HEK293T (cell line): Measurements from ENCODE around the gene LUZP2.

Experiments used
- ARNT ChIP-seq: fragments of 450-650 bp; IDR thresholded peaks from 2 replicates; pipeline ENCODE4 v1.6.1; 2017; ENCODE audit warnings: mild to moderate bottlenecking
- BHLHE40 ChIP-seq: fragments of 450-650 bp; IDR thresholded peaks from 2 replicates; pipeline ENCODE4 v1.6.1; 2016; ENCODE audit warnings: mild to moderate bottlenecking, moderate library complexity, borderline replicate concordance
- CTBP1 ChIP-seq: fragments of 450-650 bp; IDR thresholded peaks from 2 replicates; pipeline ENCODE4 v1.6.1; 2016; ENCODE audit warnings: borderline replicate concordance
- ELF4 ChIP-seq: fragments of 450-650 bp; IDR thresholded peaks from 2 replicates; pipeline ENCODE4 v1.6.1; 2017; ENCODE audit warnings: antibody characterized with exemption
- FOXA1 ChIP-seq: fragments of 450-650 bp; IDR thresholded peaks from 2 replicates; pipeline ENCODE4 v1.6.1; 2016; ENCODE audit warnings: mild to moderate bottlenecking
- FOXK2 ChIP-seq: fragments of 450-650 bp; IDR thresholded peaks from 2 replicates; pipeline ENCODE4 v1.6.1; 2016; ENCODE audit warnings: mild to moderate bottlenecking
- FOXM1 ChIP-seq: fragments of 450-650 bp; IDR thresholded peaks from 2 replicates; pipeline ENCODE4 v1.6.1; 2017; ENCODE audit warnings: mild to moderate bottlenecking, borderline replicate concordance
- LEF1 ChIP-seq: fragments of 450-650 bp; IDR thresholded peaks from 2 replicates; pipeline ENCODE4 v1.6.1; 2017; ENCODE audit warnings: mild to moderate bottlenecking, borderline replicate concordance
- NFRKB ChIP-seq: fragments of 450-650 bp; IDR thresholded peaks from 2 replicates; pipeline ENCODE4 v1.6.1; 2016; ENCODE audit warnings: mild to moderate bottlenecking, moderate library complexity
- SP1 ChIP-seq: fragments of 450-650 bp; IDR thresholded peaks from 2 replicates; pipeline ENCODE4 v1.6.1; 2017
- SUZ12 ChIP-seq: fragments of 450-650 bp; IDR thresholded peaks from 2 replicates; pipeline ENCODE4 v1.6.1; 2016; ENCODE audit warnings: mild to moderate bottlenecking
- ZNF384 ChIP-seq: fragments of 450-650 bp; IDR thresholded peaks from 2 replicates; pipeline ENCODE4 v1.6.1; 2016

GRCh38 chr11:24859801-24860300 is 363.0 kb downstream of the LUZP2 start:
- no peak for TF ChIP-seq SUZ12
- TF ChIP-seq ARNT, result no peak
- TF ChIP-seq ELF4, result no peak
- TF ChIP-seq CTBP1, result no peak
- no peak for TF ChIP-seq FOXA1
- TF ChIP-seq SP1, result no peak
- no peak for TF ChIP-seq LEF1
- no peak for TF ChIP-seq BHLHE40
- TF ChIP-seq FOXK2, result no peak
- no peak for TF ChIP-seq NFRKB
- no peak for TF ChIP-seq ZNF384
- no peak for TF ChIP-seq FOXM1
